HepG2 (cell line): ENCODE results near the gene CENPM. TPM values are rescaled to one million over a fixed set of nuclear protein-coding genes. Genes with fewer than 3 reads are reported as not detected.

Source experiments
- ERF ChIP-seq: IDR thresholded peaks from 2 replicates; pipeline ENCODE4 v1.6.1; 2018; ENCODE audit warnings: missing biosample characterization, missing genetic modification reagents
- FOXK2 ChIP-seq: fragments of 450-650 bp; IDR thresholded peaks from 2 replicates; pipeline ENCODE4 v1.6.1; 2016
- HNF4A ChIP-seq: sonication (generic); formaldehyde crosslinking; IDR thresholded peaks from 2 replicates; pipeline ENCODE4 v1.4.0; 2020; ENCODE audit warnings: missing genetic modification reagents
- KDM2A ChIP-seq: sonication (generic); formaldehyde crosslinking; IDR thresholded peaks from 2 replicates; pipeline ENCODE4 v1.4.0; 2020; ENCODE audit warnings: low read depth, missing genetic modification reagents, borderline replicate concordance
- RARA ChIP-seq: IDR thresholded peaks from 2 replicates; pipeline ENCODE4 v1.6.1; 2016; ENCODE audit warnings: missing genetic modification reagents, missing compliant biosample characterization
- ZNF430 ChIP-seq: sonication (generic); formaldehyde crosslinking; IDR thresholded peaks from 2 replicates; pipeline ENCODE4 v1.9.0; 2021; ENCODE audit warnings: mild to moderate bottlenecking, missing genetic modification reagents
- ZNF530 ChIP-seq: sonication (generic); formaldehyde crosslinking; IDR thresholded peaks from 2 replicates; pipeline ENCODE4 v1.5.0; 2020; ENCODE audit warnings: low read depth, mild to moderate bottlenecking, missing genetic modification reagents
- polyA plus RNA-seq, 8 experiments: library from polyadenylated mRNA; depleted of rRNA in 3 of 8; stranded (reverse) in 7 of 8; unstranded in 1 of 8; fragments of >200 nt; fragmentation: Illumina TruSeq in 4 of 8; extraction: Trizol in 4 of 8; gene quantifications; 2 replicates each; pipeline versions ENCODE4 v1.2.1 to v1.2.3, GENCODE V29; 2011 to 2016; ENCODE audit warnings: low read depth in 4 of 8, missing spikeins in 1 of 8, mixed read lengths in 1 of 8; ENCODE audit not compliant: insufficient read depth in 1 of 8
- total RNA-seq, 5 experiments: library from RNA; depleted of rRNA; stranded (reverse); fragments of >200 nt; fragmentation: Illumina TruSeq; extraction: Trizol; gene quantifications; 2 replicates each; pipeline ENCODE4 v1.2.3, GENCODE V29; 2016; ENCODE audit warnings: low read depth in 1 of 5
- TF ChIP-seq, protein P1 (sequence below): sonication (generic); formaldehyde crosslinking; IDR thresholded peaks from 2 replicates; pipeline ENCODE4 v1.4.0; 2020; ENCODE audit warnings: missing genetic modification reagents
- TF ChIP-seq, protein P2 (sequence below): sonication (generic); formaldehyde crosslinking; IDR thresholded peaks from 2 replicates; pipeline ENCODE4 v1.5.0; 2020; ENCODE audit warnings: missing genetic modification reagents

The CENPM gene
- total and polyA plus RNA-seq, 2 of the 13 experiments (the other 11 are each of a cell fraction or from before 2014, with no cell fraction given), result 11.2 to 37.3 TPM

DNA sequence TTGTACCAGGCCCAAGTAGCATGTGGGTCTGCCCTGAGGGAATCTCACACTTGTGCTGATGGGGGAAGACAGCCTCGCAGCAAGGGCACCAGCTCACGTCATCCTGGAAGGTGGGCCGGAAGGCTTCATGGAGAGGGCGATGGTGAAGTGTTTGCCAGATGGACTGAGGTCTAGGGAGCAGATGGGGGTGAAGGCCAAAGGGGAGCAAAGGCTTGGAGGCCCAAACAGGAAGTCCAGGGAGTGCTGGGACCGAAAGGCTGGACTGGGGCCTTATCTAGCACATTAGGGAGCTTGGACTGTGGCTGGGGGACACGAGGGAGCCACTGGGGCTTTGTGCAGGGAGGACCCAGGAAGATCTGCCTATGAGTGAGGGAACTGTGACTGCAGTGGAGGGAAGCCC, 19.1 kb downstream of the CENPM start (continued):
- TF ChIP-seq, protein P1, sequence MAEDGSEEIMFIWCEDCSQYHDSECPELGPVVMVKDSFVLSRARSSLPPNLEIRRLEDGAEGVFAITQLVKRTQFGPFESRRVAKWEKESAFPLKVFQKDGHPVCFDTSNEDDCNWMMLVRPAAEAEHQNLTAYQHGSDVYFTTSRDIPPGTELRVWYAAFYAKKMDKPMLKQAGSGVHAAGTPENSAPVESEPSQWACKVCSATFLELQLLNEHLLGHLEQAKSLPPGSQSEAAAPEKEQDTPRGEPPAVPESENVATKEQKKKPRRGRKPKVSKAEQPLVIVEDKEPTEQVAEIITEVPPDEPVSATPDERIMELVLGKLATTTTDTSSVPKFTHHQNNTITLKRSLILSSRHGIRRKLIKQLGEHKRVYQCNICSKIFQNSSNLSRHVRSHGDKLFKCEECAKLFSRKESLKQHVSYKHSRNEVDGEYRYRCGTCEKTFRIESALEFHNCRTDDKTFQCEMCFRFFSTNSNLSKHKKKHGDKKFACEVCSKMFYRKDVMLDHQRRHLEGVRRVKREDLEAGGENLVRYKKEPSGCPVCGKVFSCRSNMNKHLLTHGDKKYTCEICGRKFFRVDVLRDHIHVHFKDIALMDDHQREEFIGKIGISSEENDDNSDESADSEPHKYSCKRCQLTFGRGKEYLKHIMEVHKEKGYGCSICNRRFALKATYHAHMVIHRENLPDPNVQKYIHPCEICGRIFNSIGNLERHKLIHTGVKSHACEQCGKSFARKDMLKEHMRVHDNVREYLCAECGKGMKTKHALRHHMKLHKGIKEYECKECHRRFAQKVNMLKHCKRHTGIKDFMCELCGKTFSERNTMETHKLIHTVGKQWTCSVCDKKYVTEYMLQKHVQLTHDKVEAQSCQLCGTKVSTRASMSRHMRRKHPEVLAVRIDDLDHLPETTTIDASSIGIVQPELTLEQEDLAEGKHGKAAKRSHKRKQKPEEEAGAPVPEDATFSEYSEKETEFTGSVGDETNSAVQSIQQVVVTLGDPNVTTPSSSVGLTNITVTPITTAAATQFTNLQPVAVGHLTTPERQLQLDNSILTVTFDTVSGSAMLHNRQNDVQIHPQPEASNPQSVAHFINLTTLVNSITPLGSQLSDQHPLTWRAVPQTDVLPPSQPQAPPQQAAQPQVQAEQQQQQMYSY (CRISPR knock-in tag), result no peak
- TF ChIP-seq ZNF530 (CRISPR knock-in tag), result no peak
- TF ChIP-seq ZNF430 (CRISPR knock-in tag), result 0 out of 2 replicates have a peak, but pooled peaks have one; percentile 48
- 0 out of 2 replicates have a peak, but pooled peaks have one; percentile 26 for TF ChIP-seq KDM2A (CRISPR knock-in tag)
- no peak for TF ChIP-seq FOXK2
- no peak for TF ChIP-seq ERF (CRISPR knock-in tag)
- TF ChIP-seq HNF4A (CRISPR knock-in tag), result peak; percentile 11; the same call in 1 of the 2 replicates
- TF ChIP-seq, protein P2, sequence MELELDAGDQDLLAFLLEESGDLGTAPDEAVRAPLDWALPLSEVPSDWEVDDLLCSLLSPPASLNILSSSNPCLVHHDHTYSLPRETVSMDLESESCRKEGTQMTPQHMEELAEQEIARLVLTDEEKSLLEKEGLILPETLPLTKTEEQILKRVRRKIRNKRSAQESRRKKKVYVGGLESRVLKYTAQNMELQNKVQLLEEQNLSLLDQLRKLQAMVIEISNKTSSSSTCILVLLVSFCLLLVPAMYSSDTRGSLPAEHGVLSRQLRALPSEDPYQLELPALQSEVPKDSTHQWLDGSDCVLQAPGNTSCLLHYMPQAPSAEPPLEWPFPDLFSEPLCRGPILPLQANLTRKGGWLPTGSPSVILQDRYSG (CRISPR knock-in tag), result no peak
- peak; percentile 80 for TF ChIP-seq RARA (CRISPR knock-in tag)
